NCI-H1436 treated with DMSO at 0.1 percent for 48 hours (cell line): Measurements from ENCODE around the gene PERP.
"Not testable (repeated sequence)": the region's sequence is repeated elsewhere in the genome, so short reads cannot be mapped to it uniquely, and the experiment has no call there.

Source experiments
- DNase-seq: peaks from one replicate; lab custom pipeline; 2025; lab: John Stamatoyannopoulos, UW

Gene PERP

GRCh38 chr6:138107078-138107751 lies at the start of gene PERP:
PERP (minus strand) TSS chr6:138107419; CDS start chr6:138107340, 79 bp downstream.
- DNase-seq = no peak

DNA sequence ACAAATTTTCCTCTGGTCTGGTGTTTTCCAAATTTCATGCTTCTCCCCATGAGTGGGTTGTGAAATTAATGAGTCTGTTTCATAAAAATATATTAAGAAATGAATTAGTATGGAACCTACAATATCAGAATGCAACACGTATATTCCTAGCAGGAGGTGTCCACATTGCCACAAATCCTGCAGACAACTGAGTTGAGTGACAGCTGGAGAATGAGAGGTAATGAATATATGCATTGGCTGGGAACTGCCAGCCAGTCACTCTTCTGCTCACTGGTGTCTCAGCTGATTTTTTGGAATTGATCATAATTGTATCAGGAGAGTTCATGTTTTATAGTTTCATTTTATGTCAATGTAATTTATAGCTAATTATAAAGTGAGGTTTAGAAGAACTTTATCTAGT lies 48.2 kb upstream of the PERP start:
- DNase-seq = no peak

GRCh38 chr6:138146544-138146943 lies 39.3 kb upstream of the PERP start:
- DNase-seq = no peak

GRCh38 chr6:138145402-138145801 lies 38.2 kb upstream of the PERP start:
- DNase-seq = no peak

DNA sequence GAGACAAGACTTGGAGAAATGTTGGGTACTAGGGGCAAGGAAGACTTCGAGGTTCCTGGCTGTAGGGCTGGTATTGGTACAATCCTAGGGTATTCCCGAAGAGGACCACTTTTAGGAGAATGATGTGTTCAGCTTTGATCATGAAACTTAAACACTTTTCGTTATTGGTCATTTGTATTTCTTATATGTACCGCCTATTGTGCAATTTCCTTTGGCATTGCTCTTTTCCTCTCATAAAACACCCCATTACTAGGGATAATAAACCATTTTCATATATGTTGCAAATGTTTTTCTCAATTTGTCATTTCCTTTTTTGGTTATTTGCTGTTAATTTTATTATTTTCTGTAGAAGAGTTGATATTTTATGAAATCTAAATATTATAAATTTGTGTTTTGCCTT lies 35.6 kb upstream of the PERP start:
- DNase-seq = no peak

- no peak for DNase-seq
Observed at GRCh38 chr6:138129190-138129589, 22.0 kb upstream of the PERP start.

DNA sequence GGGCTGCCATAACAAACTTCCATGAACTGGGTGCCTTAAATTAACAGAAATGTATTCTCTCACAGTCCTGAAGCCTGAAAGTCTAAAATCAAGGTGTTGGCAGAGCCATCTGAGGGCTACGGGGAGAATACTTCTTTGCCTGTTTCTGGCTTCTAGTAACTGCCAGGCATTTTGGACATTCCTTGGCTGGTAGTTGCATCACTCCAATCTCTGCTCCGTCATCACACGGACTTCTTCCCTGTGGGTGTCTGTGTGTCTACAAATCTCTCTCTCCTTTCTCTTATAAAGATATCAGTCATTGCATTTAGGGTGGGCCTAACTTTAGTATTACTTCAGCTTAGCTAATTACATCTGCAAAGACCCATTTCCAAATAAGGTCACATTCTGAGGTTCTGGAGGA lies 20.9 kb upstream of the PERP start:
- no peak for DNase-seq

DNA sequence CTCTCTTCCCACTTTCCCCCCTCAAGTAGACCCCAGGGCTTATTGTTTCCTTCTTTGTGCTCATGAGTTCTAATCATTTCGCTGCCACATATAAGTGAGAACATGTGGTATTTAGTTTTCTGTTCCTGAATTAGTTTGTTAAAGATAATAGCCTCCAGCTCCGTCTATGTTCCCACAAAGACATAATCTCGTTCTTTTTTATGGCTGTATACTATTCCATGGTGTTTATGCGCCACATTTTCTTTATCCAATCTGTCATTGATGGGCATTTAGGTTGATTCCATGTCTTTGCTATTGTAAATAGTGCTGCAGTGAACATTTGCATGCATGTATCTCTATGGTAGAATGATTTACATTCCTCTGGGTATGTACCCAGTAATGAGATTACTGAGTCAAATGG lies 16.9 kb upstream of the PERP start:
- no peak for DNase-seq

DNA sequence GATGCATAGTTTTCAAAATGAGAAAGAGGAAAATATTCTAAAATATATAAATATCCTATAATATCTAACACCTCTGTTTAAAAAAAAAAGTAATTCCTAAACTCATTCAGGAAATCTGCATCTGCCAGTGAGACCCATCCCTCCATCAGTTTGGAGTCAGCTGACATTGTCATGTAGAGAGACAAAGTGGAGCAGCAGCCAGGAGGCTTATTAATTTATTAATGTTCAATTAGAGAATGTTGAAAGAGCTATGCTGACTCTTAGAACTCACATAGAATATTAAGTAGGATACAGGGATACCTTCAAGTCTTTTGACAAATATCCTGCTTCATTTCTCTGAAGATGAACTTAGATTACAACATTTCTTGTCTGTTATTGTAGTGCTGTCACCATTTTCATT lies 12.8 kb upstream of the PERP start:
- DNase-seq = no peak

GRCh38 chr6:138119229-138119628 lies 12.0 kb upstream of the PERP start:
- DNase-seq = not testable (repeated sequence)

DNA sequence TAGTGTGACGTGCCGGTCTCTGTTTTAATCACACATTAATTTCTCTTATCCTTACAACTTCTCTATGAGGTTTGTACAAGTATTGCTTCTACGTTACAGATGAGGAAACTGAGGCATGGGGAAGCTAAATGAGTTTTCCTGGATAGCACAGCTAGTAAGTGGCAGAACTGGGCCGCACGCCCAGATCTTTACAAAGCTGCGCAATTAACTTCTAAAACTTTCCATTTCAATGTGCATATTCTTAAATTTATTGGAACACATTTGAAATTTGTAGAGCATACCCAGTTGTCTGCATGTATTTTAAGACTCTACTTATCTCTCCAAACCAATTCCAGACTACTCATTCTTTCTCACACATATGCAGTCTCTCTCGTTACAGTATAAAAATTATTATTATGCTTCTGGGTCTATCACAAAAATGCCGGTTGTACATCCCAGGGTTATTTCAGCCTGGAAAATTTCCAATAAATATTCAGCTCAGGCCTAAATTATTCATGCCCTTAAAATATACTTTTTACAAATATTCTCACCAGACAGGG lies 10.2 kb upstream of the PERP start:
- no peak for DNase-seq

DNA sequence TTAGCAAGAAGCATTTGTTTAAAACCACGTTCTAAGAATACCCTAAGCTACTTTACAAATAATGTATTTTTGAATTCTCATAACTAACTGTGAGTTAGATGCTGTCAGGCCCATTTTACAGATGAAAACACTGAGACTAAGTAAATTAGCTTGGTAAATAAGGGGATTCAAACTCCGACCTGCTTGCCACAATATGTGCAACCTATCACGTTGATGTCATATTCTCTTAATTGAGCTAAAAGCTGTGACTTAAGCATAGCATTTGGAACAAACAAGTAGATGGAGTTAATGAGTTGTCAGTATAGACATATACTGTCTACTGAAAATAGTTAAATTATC lies 9.4 kb upstream of the PERP start:
- DNase-seq = no peak

DNA sequence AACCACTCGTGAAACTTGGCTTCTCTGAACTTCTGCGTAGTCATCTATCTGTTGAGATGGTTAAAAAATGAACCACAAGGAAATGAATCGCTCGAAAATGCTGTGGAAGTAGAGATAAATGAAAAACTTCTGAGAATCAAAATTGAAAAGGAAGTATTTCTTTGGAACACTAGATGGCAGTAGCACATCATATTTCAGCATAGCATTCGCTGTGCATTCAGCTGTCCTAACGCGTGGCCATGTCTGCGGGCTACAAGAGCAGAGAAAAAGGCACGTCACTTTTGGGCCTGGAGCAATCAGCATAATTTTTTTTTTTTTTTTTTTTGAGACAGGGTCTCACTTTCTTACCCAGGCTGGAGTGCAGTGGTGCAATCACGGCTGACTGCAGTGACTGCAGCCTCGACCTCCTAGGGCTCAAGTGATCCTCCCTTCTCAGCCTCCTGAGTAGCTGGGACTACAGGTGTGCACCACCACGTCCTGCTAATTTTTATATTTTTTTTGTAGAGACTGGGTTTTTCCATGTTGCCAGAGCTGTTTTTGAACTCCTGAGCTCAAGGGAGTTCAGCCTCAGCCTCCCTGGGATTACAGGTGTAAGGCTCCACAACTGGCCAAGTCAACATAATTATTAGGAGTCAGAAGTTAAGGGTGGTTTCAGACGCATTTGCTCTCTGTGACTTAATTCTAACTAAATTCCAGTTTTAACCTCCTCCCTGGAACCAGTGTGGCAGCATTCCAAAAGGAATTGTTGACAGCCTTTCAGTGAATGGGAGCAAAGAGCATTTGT lies 8.8 kb upstream of the PERP start:
- DNase-seq = peak; percentile 32

DNA sequence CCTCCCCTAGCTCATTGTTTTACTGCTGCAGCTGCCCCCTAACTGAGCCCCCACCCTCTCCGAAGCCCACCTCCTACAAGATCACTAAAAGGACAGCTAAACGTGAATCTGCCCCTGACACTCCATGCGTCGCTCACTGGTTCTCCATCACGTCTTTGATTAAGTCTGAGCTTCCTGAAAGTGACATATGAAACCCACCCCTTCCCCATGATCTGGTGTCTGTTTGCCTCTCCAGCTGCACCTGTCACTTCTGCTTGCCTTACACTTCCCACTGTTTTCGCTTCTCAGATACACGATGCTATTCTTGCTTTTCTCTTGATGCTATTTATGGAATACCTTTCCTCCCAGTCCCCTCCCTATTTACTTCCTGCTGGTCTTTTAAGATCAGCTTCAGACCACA lies 8.0 kb upstream of the PERP start:
- no peak for DNase-seq

DNA sequence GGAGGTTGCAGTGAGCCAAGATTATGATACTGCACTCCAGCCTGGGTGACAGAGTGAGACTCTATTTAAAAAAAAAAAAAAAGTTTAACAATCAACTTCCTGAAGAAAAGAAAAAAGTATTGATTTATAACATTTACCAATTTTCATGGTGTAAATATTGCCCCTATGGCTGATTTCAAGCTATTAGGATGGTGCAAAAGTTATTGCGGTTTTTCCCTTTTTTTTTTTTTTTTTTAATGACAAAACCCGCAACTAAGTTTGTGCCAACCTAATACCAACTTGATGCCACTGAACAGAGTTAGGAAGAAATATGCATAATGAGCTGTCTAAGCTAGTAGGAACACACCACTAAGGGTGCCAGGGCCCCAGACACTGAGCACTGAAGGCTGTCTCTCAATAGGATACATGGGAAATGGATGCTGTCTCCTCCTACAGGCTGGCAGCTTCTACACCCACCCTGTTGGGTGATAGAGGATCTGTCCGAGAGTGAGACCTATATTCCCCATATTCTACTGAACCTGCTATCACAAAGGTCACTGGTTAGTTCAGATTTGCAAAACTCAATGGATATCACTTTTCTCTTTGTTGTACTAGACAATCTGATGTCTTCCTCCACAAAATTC lies 6.5 kb upstream of the PERP start:
- no peak for DNase-seq

DNA sequence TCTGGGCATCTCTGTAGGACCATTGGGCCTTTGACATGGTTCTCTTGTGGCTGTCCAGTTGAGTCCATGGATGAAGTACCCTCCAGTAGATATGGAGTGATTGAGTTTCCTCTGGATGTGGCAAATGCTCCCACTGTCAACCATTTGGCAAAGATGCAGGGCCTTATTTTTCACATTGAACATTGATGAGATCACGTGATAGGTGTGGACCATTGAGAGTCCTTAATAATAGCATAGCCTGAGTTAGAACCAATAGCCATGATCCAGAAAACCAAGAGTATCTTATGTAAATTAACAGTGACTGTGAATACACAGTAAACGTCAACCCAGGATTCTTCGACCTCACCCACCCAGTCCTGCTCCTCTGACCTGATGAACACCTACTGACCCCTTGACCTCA lies 3.0 kb upstream of the PERP start:
- DNase-seq = no peak

DNA sequence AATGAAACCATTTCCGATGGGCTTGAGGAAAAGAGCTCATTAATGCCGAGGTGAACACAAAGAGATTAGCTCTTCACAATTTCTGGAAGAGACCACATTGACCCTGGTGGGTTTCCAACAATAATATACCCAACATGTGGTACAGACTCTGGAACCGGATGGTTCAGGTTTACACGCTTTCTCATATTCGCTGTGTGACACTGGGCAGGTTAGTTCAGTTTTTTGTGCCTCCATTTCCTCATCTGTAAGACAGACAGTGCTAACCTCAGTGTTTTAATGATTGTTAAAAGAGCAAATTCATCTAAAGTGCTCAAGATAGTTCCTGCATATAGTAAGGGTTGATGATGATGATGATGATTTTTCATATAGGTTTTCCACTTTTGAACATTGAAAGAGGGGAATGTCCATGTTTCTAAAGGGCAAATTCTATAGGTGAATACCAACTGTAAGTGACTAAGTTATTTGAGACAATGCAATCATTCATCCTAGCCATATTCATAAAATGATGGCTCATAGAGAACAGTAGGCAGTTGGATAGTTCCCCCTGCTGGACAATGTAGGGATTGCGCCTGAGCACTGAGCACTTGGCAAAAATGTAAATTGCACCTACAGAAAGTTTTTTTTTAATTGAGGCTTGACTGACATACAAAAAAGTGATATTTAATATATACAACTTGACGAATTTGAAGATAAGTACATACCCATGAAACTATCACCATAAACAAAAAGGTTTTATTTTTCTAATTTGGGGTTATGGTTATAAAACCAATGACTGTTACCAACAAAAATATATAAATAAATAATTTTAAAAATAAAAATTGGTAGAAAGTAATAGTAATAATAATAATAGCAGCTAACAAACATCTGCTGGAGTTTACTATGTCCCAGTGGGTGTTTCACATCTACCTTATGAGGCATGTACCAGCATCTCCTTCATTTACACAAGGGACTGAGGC lies 2.1 kb upstream of the PERP start:
- DNase-seq = peak; percentile 44

GRCh38 chr6:138107752-138108592 lies 753 bp upstream of the PERP start:
- no peak for DNase-seq

DNA sequence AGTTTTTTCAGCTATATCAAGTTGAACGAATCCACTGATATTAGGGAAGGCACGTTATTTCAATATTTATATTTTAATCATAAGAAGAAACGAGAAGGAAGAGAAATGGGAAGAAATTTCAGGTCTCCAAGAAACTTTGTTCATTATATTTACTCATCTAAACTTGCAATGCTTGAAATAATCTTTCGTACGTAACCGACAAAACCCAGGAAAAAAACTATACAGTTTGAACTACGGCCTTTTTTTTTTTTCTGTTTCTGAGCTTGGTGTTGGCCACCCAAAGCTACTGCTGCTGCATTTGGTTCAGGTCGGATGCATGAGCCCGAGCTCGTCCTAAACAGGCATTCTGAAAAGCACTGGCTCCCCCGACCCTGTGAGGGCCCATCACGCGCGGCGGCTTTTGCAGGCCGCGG lies 548 bp downstream of the PERP start:
- no peak for DNase-seq

DNA sequence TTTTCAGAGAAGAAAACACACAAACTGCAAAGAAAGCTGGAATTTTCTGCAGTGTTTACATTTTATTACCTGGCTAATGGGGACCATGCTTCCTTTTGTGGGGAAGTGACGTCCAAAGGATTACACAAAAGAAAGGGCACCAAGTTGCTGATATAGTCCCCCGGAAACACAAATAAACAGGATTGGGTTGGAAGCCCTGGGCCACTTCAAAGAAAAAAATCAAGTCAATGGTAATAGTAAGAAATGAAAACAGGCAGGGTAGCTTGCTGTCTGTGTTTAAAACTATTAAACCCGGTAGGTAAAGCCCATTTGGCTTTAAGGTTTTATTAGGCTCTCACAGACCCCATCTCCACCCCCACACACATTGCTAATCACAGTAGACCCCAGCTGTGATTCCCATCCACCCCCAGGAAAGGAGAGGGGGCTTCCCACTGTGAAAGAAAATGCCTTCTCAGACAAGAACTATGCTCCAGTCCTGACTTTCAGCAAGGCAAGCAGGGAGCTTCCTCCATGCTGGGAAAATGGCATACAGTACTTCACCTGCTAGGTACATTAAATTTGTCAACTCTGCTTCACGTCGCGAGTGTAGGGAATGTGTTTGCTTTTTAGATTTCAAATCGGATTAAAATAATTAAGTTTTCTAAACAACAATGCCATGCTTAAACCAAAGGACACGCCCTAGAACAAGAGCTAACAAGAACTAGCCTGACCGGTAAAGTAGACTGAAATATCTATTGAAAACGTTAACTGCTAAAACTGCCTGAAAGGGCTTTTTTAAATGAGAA lies 1.1 kb downstream of the PERP start:
- DNase-seq = no peak
